ENCODE results near the gene PATJ. TPM values are rescaled to one million over a fixed set of nuclear protein-coding genes. Genes with fewer than 3 reads are reported as not detected.
"Not testable (repeated sequence)": the region's sequence is repeated elsewhere in the genome, so short reads cannot be mapped to it uniquely, and the experiment has no call there.

Gene PATJ
- total RNA-seq, 1 donor from 2014 or later, result 31.2 TPM

DNA sequence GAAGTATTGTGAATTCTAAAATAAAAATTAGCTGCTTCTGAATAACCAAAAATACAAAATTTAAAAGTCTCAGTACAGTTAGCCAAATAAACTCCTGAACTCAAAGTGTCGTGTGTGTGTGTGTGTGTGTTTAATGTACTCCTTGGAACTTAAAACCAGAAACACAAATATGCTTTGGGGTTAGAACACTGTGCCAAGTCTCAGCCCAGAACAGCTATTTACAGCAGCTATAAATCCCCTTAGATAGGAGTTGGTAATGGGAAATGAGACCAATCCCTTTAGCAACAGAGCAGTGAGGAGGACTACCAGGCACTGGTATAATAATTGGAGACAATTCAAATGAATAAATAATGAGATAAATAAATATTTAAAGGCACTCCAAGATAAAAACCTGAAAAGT is 83.1 kb downstream of the PATJ start:
- ChIA-PET POLR2A (no interaction called here), CTCF (no interaction called here)
- H3K36me3 Mint-ChIP-seq (ENCODE audit: low read depth), result peaks cover 71% of the 10 kb centered on the region
- intact Hi-C loops (cut with micrococcal nuclease), result no loop called here
- H3K27ac Mint-ChIP-seq, result no peak overlapping the region
- no peaks in the 10 kb centered on the region for H3K27me3 Mint-ChIP-seq
- DNase-seq (no peak), ATAC-seq (ENCODE audit: low read depth) (no peak)
- H3K4me1 Mint-ChIP-seq, result no peaks in the 10 kb centered on the region
- no peaks in the 10 kb centered on the region for H3K9me3 Mint-ChIP-seq
- H3K4me3 Mint-ChIP-seq, result no peak overlapping the region
- TF ChIP-seq, protein P1, sequence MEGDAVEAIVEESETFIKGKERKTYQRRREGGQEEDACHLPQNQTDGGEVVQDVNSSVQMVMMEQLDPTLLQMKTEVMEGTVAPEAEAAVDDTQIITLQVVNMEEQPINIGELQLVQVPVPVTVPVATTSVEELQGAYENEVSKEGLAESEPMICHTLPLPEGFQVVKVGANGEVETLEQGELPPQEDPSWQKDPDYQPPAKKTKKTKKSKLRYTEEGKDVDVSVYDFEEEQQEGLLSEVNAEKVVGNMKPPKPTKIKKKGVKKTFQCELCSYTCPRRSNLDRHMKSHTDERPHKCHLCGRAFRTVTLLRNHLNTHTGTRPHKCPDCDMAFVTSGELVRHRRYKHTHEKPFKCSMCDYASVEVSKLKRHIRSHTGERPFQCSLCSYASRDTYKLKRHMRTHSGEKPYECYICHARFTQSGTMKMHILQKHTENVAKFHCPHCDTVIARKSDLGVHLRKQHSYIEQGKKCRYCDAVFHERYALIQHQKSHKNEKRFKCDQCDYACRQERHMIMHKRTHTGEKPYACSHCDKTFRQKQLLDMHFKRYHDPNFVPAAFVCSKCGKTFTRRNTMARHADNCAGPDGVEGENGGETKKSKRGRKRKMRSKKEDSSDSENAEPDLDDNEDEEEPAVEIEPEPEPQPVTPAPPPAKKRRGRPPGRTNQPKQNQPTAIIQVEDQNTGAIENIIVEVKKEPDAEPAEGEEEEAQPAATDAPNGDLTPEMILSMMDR (IDR thresholded peaks at IDR 0.05), result no peak

DNA sequence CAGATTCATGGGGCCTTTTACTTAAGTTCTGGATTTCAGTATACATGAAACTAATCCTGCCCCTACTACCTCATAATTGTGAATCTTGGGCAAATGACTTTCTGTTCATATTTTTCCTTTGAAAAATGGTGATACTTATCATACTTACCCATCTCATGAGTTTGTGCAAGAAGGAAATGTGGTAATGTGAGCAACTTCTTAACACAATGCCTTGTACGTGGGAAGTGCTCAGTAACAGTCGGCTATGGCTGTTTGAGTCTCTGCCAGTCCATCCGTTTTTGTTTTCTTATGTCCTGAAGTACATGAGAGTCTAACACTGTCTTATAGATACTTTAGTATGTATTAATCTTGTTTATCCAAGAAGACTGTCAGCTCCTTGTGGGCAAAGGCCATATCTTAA is 86.5 kb downstream of the PATJ start:
- intact Hi-C loops (cut with micrococcal nuclease), result no loop called here
- Mint-ChIP-seq H3K9me3 (no peaks in the 10 kb centered on the region), H3K27me3 (no peaks in the 10 kb centered on the region), H3K4me3 (no peak overlapping the region), H3K4me1 (no peaks in the 10 kb centered on the region), H3K36me3 (ENCODE audit: low read depth) (peaks cover 66% of the 10 kb centered on the region), H3K27ac (no peak overlapping the region)
- DNase-seq (no peak), ATAC-seq (ENCODE audit: low read depth) (no peak)
- ChIA-PET CTCF (no interaction called here), POLR2A (no interaction called here)
- TF ChIP-seq, protein P1 (IDR thresholded peaks at IDR 0.05), result no peak

DNA sequence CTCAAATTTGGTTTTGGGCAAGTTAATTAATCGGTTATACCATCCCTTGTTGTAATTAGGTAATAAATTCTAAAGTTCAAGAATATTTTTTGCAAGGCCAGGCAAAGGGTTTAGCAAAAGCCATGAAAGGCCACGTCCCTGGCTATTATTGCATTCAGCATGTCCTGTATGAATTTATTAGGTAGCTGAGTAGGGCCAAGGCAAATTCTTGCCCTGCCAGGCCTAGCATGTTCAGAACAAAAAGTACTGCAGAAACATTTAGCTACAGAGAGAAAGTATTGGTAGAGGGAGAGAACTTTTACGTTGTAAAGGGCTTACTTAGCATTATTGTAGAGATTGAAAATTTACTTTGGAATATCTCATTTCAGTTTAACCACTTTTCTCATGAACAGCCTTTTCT is 94.4 kb downstream of the PATJ start:
- Mint-ChIP-seq H3K27ac (no peak overlapping the region), H3K27me3 (no peaks in the 10 kb centered on the region)

DNA sequence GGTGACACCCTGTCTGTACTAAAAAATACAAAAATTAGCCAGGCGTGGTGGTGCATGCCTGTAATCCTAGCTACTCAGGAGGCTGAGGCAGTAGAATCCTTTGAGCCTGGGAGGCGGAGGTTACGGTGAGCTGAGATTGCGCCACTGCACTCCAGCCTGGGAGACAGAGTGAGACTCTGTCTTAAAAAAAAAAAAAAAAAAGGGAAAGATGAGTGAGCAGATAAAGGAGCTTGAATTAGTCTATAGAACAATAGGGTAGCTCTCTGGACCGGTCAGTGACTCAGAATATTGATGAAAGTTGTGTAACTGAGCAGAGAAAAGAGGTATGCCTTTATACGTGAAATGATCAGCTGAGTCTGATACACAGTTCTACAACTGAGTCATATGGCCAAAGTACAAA is 95.3 kb downstream of the PATJ start:
- POLR2A ChIA-PET; intact Hi-C loops (cut with micrococcal nuclease); H3K9me3 Mint-ChIP-seq; H3K27ac Mint-ChIP-seq; H3K4me3 Mint-ChIP-seq; H3K27me3 Mint-ChIP-seq; H3K4me1 Mint-ChIP-seq; ATAC-seq (ENCODE audit: low read depth); DNase-seq: not testable (repeated sequence)
- peaks cover 22% of the 10 kb centered on the region for H3K36me3 Mint-ChIP-seq (ENCODE audit: low read depth)
- CTCF ChIA-PET, result interaction anchor here (0.6 kb wide), 1 partner anchor 1238 kb away, joined by 3 read pairs; no protein-coding TSS in a partner anchor

More for the DNA sequence above, 94.4 kb downstream of the PATJ start:
- ChIA-PET CTCF (no interaction called here), POLR2A (no interaction called here)
- TF ChIP-seq, protein P1 (IDR thresholded peaks at IDR 0.05), result no peak
- Mint-ChIP-seq H3K36me3 (ENCODE audit: low read depth) (peaks cover 23% of the 10 kb centered on the region), H3K4me1 (no peaks in the 10 kb centered on the region), H3K4me3 (no peak overlapping the region), H3K9me3 (no peaks in the 10 kb centered on the region)
- no peak for DNase-seq
- intact Hi-C loops (cut with micrococcal nuclease), result no loop called here
- no peak for ATAC-seq (ENCODE audit: low read depth)

DNA sequence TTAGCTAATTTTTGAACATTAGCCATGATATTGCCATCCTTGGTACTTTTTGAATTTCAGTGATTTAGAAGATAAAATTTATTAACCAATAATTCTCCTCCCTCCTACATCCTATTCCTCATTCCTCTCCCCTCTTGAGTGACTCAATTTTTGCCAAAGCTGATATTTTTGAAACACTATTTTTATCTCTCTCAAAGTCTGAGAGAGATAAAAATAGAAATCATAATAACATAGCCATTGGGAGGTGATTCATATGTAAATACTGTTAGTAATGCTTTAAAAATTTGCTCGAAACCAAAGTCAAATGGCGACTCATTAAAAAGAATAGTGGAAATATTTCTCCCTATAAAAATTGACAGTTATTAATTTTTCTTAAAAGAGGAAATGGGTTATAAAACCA is 97.4 kb downstream of the PATJ start:
- intact Hi-C loops (cut with micrococcal nuclease), result no loop called here
- Mint-ChIP-seq H3K27me3 (no peaks in the 10 kb centered on the region), H3K36me3 (ENCODE audit: low read depth) (peaks cover 11% of the 10 kb centered on the region), H3K27ac (no peak overlapping the region), H3K9me3 (no peaks in the 10 kb centered on the region), H3K4me1 (no peaks in the 10 kb centered on the region), H3K4me3 (no peak overlapping the region)
- DNase-seq (no peak), ATAC-seq (ENCODE audit: low read depth) (no peak)
- POLR2A ChIA-PET, result no interaction called here
- TF ChIP-seq, protein P1 (IDR thresholded peaks at IDR 0.05), result no peak
- CTCF ChIA-PET, result no interaction called here

DNA sequence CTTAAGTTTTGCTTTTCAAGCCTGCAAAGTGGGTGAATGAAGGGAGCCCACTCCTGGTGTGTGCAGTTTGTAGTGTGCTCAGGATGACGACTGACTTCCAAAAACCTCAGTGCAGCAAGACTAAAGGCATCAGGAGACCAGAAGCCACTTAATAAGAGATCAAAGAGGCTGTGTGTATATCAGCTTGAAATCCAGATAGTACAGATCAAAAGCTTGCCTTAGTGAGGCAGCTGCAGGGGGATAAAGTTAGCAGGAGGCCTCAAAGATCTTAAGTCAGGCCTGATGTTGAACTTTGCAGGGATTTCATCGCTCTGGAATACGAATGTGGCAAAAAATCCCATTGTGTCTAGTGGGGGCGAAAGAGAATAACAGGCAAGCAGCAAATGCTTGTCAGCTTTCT is 99.8 kb downstream of the PATJ start:
- TF ChIP-seq, protein P1 (IDR thresholded peaks at IDR 0.05), result no peak
- no peak overlapping the region for H3K27ac Mint-ChIP-seq
- H3K4me1 Mint-ChIP-seq, result no peaks in the 10 kb centered on the region
- CTCF ChIA-PET, result no interaction called here
- intact Hi-C loops (cut with micrococcal nuclease), result no loop called here
- H3K36me3 Mint-ChIP-seq (ENCODE audit: low read depth), result peaks cover 8% of the 10 kb centered on the region
- ATAC-seq (ENCODE audit: low read depth), result no peak
- POLR2A ChIA-PET, result no interaction called here
- no peak overlapping the region for H3K4me3 Mint-ChIP-seq
- no peak for DNase-seq
- no peaks in the 10 kb centered on the region for H3K9me3 Mint-ChIP-seq
- no peaks in the 10 kb centered on the region for H3K27me3 Mint-ChIP-seq
